Coronary artery (tissue), 2 donors: ENCODE measurements around the gene MCAM.

ENCODE experiments used
- DNase-seq: peaks from one replicate; pipeline ENCODE4 v3.0.0-alpha.2; 2017; ENCODE audit warnings: low spot score
- H3K27ac ChIP-seq, 2 donors: fragments of 200-600 bp; sonication (generic); one replicate each; pipeline ENCODE4 v1.5.1; 2016 to 2019
- H3K4me3 ChIP-seq: fragments of 200-600 bp; sonication (generic); 2 replicates; pipeline ENCODE4 v1.5.1; 2016; ENCODE audit warnings: mild to moderate bottlenecking, moderate library complexity
- TF ChIP-seq, protein P1 (sequence below): fragments of 200-600 bp; sonication (generic); IDR thresholded peaks from one replicate; pipeline ENCODE4 v1.5.1; 2019; ENCODE audit warnings: antibody characterized with exemption

MCAM gene

DNA sequence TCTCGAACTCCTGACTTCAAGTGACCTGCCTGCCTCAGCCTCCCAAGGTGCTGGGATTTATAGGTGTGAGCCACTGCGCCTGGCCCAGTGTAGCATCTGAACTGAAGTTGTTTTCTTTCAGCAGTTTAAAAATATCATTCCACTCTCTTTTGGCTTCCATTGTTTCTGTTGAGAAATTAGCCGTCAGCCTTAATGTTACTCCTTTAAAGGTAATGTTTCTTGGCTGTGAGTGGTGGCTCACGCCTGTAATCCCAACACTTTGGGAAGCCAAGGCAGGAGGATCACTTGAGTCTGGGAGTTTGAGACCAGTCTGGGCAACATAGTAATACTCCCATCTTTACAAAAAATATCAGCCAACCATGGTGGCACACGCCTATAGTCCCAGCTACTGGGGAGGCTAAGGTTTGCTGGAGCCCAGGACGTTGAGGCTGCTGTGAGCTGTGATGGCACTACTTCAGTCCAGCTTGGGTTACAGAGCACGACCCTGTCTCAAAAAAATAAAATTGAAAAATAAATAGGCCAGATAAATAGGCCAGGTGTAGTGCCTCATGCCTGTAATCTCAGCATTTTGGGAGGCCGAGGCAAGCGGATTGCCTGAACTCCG is 25.9 kb downstream of the MCAM start:
- H3K4me3 ChIP-seq, result no peak overlapping the region
- no peak overlapping the region for H3K27ac ChIP-seq
- TF ChIP-seq, protein P1, sequence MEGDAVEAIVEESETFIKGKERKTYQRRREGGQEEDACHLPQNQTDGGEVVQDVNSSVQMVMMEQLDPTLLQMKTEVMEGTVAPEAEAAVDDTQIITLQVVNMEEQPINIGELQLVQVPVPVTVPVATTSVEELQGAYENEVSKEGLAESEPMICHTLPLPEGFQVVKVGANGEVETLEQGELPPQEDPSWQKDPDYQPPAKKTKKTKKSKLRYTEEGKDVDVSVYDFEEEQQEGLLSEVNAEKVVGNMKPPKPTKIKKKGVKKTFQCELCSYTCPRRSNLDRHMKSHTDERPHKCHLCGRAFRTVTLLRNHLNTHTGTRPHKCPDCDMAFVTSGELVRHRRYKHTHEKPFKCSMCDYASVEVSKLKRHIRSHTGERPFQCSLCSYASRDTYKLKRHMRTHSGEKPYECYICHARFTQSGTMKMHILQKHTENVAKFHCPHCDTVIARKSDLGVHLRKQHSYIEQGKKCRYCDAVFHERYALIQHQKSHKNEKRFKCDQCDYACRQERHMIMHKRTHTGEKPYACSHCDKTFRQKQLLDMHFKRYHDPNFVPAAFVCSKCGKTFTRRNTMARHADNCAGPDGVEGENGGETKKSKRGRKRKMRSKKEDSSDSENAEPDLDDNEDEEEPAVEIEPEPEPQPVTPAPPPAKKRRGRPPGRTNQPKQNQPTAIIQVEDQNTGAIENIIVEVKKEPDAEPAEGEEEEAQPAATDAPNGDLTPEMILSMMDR, result no peak
- DNase-seq, result no peak

DNA sequence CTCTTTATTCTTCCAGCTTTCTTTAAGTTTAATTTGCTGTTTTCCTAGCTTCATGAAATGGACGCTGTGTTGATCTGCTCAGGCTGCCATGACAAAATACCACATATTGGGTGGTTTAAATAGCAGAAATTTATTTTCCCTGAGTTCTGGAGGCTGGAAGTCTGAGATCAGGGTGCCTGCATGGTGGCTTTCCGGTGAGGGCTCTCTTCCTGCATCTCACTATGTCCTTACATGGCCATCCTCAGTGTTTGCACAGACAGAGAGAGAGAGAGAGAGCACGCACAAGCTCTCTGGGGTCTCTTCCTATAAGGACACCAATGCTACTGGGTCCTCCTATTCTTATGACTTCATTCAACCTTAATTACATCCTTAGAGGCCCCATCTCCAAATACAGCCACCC is 28.7 kb downstream of the MCAM start:
- TF ChIP-seq, protein P1, result no peak
- no peak for DNase-seq

DNA sequence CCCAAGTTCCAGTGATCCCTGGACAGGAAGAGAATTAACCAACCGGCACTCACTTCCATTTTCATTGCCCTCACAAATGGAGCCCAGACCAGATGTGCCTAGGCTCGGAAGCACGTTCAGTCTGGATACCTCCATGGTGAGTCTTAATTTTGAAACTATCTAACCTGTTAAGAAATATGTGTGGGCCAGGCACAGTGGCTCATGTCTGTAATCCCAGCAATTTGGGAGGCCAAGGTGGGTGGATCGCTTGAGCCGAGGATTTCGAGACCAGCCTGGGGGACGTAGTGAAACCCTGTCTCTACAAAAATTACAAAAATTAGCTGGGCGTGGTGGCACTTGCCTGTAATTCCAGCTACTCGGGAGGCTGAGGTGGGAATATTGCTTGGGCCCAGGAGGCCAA is 31.5 kb downstream of the MCAM start:
- no peak for DNase-seq
- Histone ChIP-seq H3K27ac (no peak overlapping the region), H3K4me3 (no peak overlapping the region)
- TF ChIP-seq, protein P1, result no peak

More for the DNA sequence above, 28.7 kb downstream of the MCAM start:
- Histone ChIP-seq H3K27ac (no peak overlapping the region), H3K4me3 (no peak overlapping the region)

DNA sequence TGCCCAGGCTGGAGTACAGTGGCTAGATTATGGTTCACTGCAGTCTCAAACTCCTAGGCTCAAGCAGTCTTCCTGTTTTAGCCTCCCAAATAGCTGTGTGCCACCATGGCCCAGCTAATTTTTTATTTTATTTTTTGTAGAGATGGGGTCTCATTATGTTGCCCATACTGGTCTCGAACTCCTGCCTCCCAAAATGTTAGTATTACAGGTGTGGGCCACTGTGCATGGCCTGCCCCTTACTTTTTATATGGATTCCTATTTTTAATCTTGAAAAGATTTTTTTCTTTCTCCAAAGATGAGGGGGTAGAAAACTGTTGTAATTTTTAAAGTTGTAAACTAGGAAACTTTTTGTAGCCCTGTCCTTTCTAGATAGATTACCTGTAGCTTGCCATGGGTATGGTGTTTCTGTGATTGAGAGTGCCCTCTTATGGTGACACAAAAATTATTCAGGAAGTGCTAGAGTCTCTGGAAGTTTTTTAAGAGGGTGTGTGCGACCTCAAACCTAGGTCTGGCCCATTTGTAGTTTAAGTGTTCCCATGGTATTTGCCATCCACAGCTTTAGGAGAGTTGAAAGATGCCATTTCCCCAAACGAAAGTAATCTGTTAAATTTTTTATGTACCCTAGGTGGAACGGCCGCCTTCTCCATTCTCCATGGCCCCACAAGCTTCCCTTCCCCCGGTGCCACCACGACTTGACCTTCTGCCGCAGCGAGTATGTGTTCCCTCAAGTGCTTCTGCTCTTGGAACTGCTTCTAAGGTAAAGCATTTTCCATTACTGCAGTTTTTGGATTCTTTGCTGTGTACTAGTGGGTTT is 32.4 kb downstream of the MCAM start:
- TF ChIP-seq, protein P1, result no peak
- Histone ChIP-seq H3K4me3 (no peak overlapping the region), H3K27ac (no peak overlapping the region)
- DNase-seq, result no peak

DNA sequence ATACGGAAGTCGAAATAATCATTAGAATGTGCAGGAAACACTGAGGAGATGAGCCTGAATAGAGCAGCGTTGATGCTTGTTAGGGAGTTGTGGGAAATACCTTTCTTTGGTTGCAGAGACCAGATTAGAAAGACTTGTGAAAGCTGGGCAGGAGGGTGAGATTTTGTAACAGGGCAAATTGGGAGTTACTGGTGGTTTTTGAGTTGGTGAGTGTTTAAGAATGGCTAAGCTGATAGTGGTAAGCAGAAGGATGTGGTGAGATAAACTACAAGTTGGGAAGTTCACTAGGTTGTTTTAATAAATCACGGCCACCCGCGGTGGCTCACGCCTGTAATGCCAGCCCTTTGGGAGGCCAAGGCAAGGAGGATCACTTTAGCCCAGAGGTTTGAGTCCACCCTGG is 34.4 kb downstream of the MCAM start:
- H3K27ac ChIP-seq, result no peak overlapping the region
- no peak overlapping the region for H3K4me3 ChIP-seq
- TF ChIP-seq, protein P1, result no peak
- no peak for DNase-seq

DNA sequence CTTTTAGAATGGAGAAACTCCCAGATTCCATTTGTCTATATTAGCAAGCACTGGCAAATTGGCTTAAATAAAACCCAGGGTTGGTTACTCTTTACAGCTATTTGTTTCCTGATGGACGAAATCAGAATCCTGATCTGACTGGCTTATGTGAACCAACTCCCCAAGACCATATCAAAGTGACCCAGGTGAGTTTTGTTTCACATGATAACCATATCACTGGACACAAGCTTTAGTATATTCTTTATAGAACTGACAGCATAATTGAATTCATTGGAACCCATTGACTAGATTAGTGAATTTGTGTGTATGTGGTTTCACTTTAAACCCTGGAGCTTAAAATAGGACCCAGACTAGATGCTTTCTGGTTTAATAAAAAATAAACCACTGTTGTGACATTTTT is 39.3 kb downstream of the MCAM start:
- Histone ChIP-seq H3K4me3 (no peak overlapping the region), H3K27ac (no peak overlapping the region)
- TF ChIP-seq, protein P1, result no peak
- DNase-seq, result no peak

DNA sequence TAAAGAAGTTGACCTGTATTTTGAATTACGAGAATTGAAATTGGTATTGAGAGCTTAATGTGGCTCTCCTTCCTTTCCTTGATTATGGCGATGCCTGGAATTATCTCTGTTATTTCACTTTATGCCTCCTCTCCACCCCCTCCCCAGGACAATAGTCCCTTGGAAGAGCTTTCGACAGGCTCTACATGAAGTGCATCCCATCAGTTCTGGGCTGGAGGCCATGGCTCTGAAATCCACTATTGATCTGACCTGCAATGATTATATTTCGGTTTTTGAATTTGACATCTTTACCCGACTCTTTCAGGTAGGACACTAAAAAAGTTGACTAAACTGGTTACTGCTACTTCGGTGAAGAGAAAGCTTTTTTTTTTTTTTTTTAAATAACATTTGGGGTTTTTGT is 43.2 kb downstream of the MCAM start:
- TF ChIP-seq, protein P1, result no peak
- Histone ChIP-seq H3K4me3 (no peak overlapping the region), H3K27ac (no peak overlapping the region)
- no peak for DNase-seq
